Esophagus muscularis mucosa (tissue), 3 donors: ENCODE data around the gene ZNF567.

Source experiments
- CTCF ChIP-seq, 3 experiments: fragments of 200-600 bp in 2 of 3; fragments of 450-650 bp in 1 of 3; sonication (generic) in 2 of 3; IDR thresholded peaks; one replicate each; pipeline ENCODE4 v1.5.1; 2017 to 2019; ENCODE audit warnings: antibody characterized with exemption in 3 of 3, mild to moderate bottlenecking in 2 of 3, moderate library complexity in 1 of 3
- EP300 ChIP-seq: sonication (generic); formaldehyde crosslinking; IDR thresholded peaks from one replicate; pipeline ENCODE4 v1.6.1; 2017; ENCODE audit warnings: antibody characterized with exemption

GRCh38 chr19:36686365-36687213 is 823 bp upstream of the ZNF567 start:
- TF ChIP-seq EP300 = no peak
- no peak for TF ChIP-seq CTCF (IDR thresholded peaks at IDR 0.05)
